ENCODE results near the gene RPL13A.

DNA sequence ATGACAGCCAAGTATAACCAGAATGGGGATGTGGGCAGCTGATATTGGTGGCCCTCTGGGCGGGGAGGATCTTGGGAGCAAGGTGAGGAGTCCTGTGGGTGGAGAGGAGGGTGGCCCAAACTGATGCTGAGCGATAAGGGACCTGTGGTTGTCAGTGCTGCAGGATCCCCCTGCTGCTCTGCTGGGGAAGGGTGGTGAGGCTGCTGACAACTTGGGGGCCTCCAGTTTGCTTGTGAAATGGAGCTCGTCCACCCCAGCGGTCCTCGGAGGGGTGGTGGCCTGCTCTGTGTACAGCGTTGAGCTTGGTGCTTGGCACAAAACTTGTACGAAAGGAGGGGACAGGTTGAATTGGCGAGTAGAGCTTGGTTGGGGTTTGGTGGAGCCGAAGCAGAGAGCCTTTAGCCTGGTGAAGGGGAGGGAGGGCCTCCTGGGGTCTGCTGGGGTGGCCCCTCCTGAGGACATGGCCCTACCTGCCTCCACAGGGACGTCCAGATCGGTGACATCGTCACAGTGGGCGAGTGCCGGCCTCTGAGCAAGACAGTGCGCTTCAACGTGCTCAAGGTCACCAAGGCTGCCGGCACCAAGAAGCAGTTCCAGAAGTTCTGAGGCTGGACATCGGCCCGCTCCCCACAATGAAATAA lies 11.7 kb downstream of the RPL13A start:
- TF ChIP-seq CTCF (IDR thresholded peaks at IDR 0.05) (no peak), POLR2A (IDR thresholded peaks at IDR 0.05) (no peak)
